ENCODE measurements around the gene KPNA6.
"Not testable (repeated sequence)": the region's sequence is repeated elsewhere in the genome, so short reads cannot be mapped to it uniquely, and the experiment has no call there.

Gene KPNA6

GRCh38 chr1:32126770-32127169, 18.9 kb downstream of the KPNA6 start:
- no peak for DNase-seq (ENCODE audit: extremely low read depth, low read depth)
- no peak overlapping the region for H3K4me3 ChIP-seq (replicated peaks; ENCODE audit: low read depth, low read length)
- no peak for TF ChIP-seq CTCF (IDR thresholded peaks at IDR 0.05; ENCODE audit: low read depth, low read length, missing control alignments)

GRCh38 chr1:32127409-32128198, 19.7 kb downstream of the KPNA6 start:
- TF ChIP-seq CTCF (IDR thresholded peaks at IDR 0.05; ENCODE audit: low read depth, low read length, missing control alignments) = no peak
- no peak overlapping the region for H3K4me3 ChIP-seq (replicated peaks; ENCODE audit: low read depth, low read length)
- no peak for DNase-seq (ENCODE audit: extremely low read depth, low read depth)

GRCh38 chr1:32128479-32128878, 20.6 kb downstream of the KPNA6 start:
- TF ChIP-seq CTCF (IDR thresholded peaks at IDR 0.05; ENCODE audit: low read depth, low read length, missing control alignments) = no peak
- no peak for DNase-seq (ENCODE audit: extremely low read depth, low read depth)
- H3K4me3 ChIP-seq (replicated peaks; ENCODE audit: low read depth, low read length) = no peak overlapping the region

GRCh38 chr1:32128964-32129363, 21.1 kb downstream of the KPNA6 start:
- no peak for DNase-seq (ENCODE audit: extremely low read depth, low read depth)
- TF ChIP-seq CTCF (IDR thresholded peaks at IDR 0.05; ENCODE audit: low read depth, low read length, missing control alignments) = no peak
- no peak overlapping the region for H3K4me3 ChIP-seq (replicated peaks; ENCODE audit: low read depth, low read length)

GRCh38 chr1:32133950-32134280, 26.1 kb downstream of the KPNA6 start:
- H3K4me3 ChIP-seq (replicated peaks; ENCODE audit: low read depth, low read length); DNase-seq (ENCODE audit: extremely low read depth, low read depth): not testable (repeated sequence)

- TF ChIP-seq CTCF (IDR thresholded peaks at IDR 0.05; ENCODE audit: low read depth, low read length, missing control alignments) = no peak
- no peak for DNase-seq (ENCODE audit: extremely low read depth, low read depth)
- no peak overlapping the region for H3K4me3 ChIP-seq (replicated peaks; ENCODE audit: low read depth, low read length)
Observed at GRCh38 chr1:32137111-32137510, 29.3 kb downstream of the KPNA6 start.

- TF ChIP-seq CTCF (IDR thresholded peaks at IDR 0.05; ENCODE audit: low read depth, low read length, missing control alignments) = no peak
- H3K4me3 ChIP-seq (replicated peaks; ENCODE audit: low read depth, low read length) = no peak overlapping the region
- peak; percentile 29 for DNase-seq (ENCODE audit: extremely low read depth, low read depth)
Observed at GRCh38 chr1:32138965-32139364, 31.1 kb downstream of the KPNA6 start.
